DMS153 treated with DMSO at 0.1 percent for 48 hours (cell line): Measurements from ENCODE around the gene MYH10.

Experiments used
- DNase-seq: peaks from one replicate; lab custom pipeline; 2025; ENCODE audit not compliant: unreplicated experiment; lab: John Stamatoyannopoulos, UW

MYH10 gene

GRCh38 chr17:8610558-8610957, 20.0 kb downstream of the MYH10 start:
- no peak for DNase-seq

DNA sequence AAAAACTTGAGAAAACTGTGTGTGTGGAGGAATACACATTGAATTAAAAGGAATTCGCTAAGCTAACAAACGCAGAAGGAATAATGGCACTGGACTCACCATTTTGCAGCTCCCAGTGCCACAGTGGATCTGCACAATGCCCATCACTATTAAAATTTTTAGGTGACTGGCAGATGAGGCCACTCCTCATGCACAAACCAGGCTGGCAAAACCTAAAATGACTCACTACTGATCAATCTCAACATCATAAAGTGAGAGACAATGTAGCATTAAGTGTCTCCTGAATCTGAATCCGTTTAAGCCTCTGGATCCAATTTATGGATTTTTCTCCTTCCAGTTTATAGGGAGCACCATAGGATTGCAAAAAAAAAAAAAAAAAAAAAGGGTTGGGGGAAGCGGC, 20.6 kb downstream of the MYH10 start:
- DNase-seq: no peak

DNA sequence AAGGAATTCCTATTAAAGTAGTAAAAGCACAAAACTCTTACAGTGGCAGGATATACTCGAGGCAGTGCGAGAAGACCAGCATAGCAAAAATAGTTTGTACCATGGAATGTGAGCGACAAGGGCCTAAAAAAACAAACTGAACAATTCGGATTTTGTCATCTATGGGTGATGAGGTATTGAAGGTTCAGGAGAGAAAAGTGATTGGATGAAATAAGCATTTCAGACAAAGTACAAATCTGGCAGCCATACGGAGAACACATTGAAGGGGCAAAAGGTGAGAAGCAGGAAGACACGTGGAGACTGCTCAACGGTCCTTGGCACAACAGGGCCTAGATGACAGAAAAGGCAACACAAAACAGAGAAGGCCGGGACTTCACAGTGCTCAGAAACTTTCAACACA, 22.5 kb downstream of the MYH10 start:
- DNase-seq: no peak

- no peak for DNase-seq
These were observed 24.1 kb downstream of the MYH10 start for GRCh38 chr17:8606401-8606800.

- no peak for DNase-seq
These were observed 27.8 kb downstream of the MYH10 start for GRCh38 chr17:8602679-8603078.

- DNase-seq: no peak
These were observed 31.0 kb downstream of the MYH10 start for GRCh38 chr17:8599351-8600011.

DNA sequence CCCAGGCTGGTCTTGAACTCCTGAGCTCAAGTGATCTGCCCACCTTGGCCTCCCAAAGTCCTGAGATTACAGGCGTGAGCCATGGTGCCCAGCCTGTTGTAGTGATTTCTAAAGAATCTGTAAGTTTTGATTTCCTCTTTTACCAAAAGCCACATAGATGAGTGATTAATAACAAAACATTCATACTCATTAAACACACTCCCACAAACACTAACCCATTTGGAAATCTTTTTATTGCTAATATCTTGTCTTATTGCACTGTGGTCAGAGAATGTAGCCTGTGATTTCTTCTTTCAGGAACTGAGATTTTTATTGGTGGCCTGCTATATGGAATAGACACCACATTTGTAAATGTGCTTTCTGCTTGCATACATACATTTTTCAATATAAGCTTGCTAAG, 31.6 kb downstream of the MYH10 start:
- DNase-seq: no peak

DNA sequence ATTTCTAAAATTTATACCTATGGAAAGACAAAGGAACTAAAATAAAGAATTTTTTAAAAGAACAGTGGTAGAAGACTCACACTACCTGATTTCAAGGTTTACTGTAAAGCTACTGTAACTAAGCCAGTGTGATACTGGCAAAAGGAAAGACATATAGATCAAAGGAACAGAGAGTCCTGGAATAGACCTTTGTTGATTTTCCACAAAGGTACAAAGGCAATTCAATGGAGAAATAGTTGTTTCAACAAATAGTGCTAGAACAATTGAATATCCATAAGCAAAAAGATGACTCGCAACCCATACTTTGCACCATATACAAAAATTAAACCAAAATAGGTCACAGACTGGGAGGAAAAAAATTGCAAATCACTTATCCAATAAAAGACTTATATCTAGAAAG, 36.7 kb downstream of the MYH10 start:
- no peak for DNase-seq

DNA sequence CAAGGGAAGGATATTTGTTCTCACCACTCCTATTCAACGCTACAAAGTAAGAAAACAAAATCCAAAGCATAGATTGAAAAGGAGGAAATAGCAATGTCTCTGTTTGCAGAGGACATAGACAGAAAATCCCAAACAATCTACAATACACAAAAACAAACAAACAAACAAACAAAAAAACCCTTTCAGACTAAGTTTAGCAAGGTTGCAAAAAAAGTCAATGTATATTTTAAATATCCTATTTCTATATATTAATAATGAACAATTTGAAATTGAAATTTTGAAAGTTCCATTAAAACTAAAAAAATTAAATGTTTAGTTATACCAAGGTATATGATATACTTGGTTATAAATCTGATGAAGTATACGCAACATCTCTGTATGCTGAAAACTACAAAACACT, 37.2 kb downstream of the MYH10 start:
- DNase-seq: no peak

DNA sequence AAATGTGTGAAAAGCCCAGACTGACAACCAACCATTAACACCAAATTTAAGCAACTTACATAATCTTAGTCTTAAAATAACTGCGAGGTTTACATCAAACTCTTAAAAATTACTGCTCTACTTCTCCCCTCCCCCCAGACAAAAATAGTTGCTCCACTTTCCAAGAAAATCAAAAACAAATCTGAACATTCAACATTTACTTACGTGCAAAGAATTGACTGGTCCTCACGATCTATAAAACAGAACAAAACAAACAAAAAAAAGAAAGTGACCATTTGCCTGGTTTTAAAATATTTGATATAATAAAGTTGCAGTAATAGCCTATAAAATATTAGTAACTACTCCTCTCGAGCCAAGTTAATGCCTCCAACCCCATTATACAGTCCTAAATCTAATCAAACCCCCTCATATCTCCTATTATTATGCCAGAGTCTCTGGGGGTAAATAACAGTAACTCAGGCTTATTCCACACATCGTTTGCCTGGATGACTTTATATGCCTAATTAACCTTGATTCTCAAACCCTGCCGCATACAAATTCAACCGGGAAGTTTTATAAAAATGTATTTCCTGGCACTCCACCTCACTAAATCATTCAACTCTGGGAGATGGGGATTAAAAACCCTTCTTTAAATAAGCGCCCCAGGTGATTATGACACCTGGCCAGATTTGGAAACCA, 41.5 kb downstream of the MYH10 start:
- DNase-seq: no peak

- DNase-seq: no peak
These were observed 43.8 kb downstream of the MYH10 start for GRCh38 chr17:8586766-8587165.

DNA sequence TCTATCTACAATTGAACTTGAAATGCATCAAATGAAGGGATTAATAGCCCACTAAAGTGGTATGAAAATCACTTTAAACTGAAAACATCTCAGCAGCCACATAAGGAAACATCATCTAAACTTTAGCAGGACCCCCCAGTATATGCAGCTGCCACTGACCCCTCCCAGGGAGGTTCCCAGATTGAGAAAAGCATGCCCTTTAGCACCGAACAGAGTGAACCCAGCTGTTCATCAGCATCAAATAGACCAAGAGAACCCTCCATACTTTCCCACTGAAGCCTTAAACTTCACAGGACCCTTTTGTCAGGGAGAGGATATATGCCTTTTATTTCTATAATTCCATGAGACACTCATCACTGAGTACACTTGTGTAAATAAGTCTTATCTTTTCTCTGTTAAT, 44.6 kb downstream of the MYH10 start:
- DNase-seq: no peak

DNA sequence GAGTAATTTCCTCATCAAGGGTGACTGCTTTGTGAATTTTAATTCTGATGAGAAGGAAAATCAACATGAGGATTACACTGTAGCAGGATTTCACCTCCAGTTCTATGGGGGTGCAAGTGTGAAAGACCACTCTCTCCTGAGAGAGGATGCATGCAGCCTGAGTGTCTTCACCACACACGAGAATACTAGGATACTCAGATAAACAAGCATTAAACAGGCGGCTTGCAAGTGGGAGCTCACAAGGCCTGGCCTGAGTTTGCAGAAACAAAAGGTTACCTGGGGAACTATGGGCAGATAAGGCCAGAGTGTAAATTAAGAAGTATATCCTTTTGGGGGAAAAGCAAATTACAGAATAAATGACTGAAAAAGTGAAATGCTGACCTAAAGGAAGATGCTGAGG, 46.6 kb downstream of the MYH10 start:
- DNase-seq: no peak

GRCh38 chr17:8580952-8581658, 49.4 kb downstream of the MYH10 start:
- DNase-seq: no peak

GRCh38 chr17:8577868-8578267, 52.7 kb downstream of the MYH10 start:
- DNase-seq: no peak

- DNase-seq: no peak
These were observed 53.8 kb downstream of the MYH10 start for GRCh38 chr17:8576559-8577294.

DNA sequence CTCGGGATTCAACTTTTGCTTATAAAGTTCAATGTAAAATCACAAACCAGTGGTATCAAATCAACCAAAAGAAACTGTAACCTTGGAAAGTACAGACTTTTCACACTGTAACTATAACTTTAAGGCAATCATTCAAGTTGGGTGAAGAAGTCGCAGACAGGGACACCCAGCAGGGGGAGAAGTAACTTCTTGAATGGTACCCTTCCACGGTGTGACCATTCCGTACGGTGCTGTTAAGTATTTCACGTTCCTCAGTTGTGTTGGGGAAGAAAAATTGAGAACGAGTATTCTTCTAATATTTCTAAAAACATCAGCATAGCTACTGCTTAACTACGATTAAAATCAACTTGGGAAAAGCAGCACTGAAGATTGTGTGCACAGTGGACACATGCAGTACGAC, 55.8 kb downstream of the MYH10 start:
- no peak for DNase-seq

GRCh38 chr17:8572764-8573163, 57.8 kb downstream of the MYH10 start:
- DNase-seq: no peak

DNA sequence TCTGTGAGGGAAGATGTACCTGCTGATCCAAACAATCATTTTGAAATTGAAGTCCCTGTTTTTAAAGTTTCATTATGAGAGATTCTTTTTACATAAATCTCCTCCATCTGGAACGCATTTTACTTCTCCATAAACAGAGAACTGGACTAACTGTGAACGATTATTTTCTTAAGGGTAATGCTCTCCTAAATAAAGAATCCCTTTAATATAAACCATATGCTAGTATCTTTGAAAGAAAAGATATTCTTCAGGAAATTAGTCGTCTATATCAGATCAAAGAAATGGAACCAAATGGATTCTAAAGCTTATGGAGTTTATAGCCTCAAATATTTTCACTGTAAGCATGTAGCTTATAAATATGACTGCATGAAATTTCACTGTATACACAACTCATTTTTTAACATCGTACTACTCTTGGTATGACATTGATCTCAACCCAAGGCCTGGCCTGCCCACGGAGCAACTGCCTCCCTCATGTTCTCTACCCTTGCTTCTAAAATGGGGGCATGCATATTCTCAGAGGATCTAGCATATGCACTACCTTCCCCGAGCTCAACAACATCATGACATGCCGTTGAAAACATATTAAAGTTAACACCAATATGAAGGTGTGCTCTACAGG, 66.4 kb downstream of the MYH10 start:
- no peak for DNase-seq

GRCh38 chr17:8563024-8563776, 67.3 kb downstream of the MYH10 start:
- no peak for DNase-seq

DNA sequence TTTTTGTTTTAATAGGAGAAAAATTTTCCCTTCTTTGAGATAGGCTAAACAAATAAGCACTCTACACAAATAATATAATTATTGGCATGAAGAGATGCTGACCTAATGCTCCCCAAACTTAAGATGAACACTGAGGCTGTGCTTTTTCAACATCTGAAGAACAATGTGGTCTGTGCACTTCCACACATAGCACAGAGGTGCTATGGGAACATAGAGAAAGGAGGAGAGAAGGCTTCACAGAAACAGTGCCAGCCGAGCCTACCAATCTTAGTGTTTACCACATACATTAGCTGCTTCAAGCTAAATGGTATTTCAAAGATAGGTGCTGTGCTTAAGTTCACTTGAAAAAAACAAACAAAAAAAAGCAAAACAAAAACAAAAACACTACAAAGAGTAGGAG, 72.4 kb downstream of the MYH10 start:
- no peak for DNase-seq
